Cardiac muscle cell (in vitro differentiated cells and primary cell): ENCODE measurements around the gene HSD3B2. TPM values are rescaled to one million over a fixed set of nuclear protein-coding genes. Genes with fewer than 3 reads are reported as not detected.

Source experiments
- DNase-seq, 2 donors: peaks; one replicate each; pipeline versions ENCODE4 v3.0.0 to v3.0.0-alpha.2; 2010 to 2017; ENCODE audit warnings: low read depth in 1 of 2, low spot score in 1 of 2
- H3K27ac ChIP-seq: fragments of 200-600 bp; sonication (generic); 2 replicates; pipeline ENCODE4 v1.5.1; 2016
- H3K27me3 ChIP-seq: fragments of 200-600 bp; sonication (generic); 2 replicates; pipeline ENCODE4 v1.6.0; 2016; ENCODE audit warnings: control low read depth
- H3K36me3 ChIP-seq: fragments of 200-600 bp; sonication (generic); 2 replicates; pipeline ENCODE4 v1.5.1; 2016; ENCODE audit warnings: control low read depth
- H3K4me1 ChIP-seq: fragments of 200-600 bp; sonication (generic); 2 replicates; pipeline ENCODE4 v1.8.1; 2017; ENCODE audit warnings: low read depth, mild to moderate bottlenecking, mixed run types
- H3K4me3 ChIP-seq: fragments of 200-600 bp; sonication (generic); 2 replicates; pipeline ENCODE4 v1.5.1; 2016; ENCODE audit warnings: mild to moderate bottlenecking
- H3K9me3 ChIP-seq: fragments of 200-600 bp; sonication (generic); 2 replicates; pipeline ENCODE4 v1.5.1; 2017; ENCODE audit warnings: low read depth, mild to moderate bottlenecking, control low read depth
- polyA plus RNA-seq: library from polyadenylated mRNA; unstranded; fragments of >200 nt; fragmentation: Nextera tagmentation; extraction: Ambion mirVana; gene quantifications from 2 replicates; pipeline ENCODE4 v1.2.1, GENCODE V29; 2016
- total RNA-seq: library from RNA; depleted of rRNA; stranded (reverse); fragments of >200 nt; gene quantifications from 2 replicates; pipeline ENCODE4 v1.2.3, GENCODE V29; 2016
- TF ChIP-seq, protein P1 (sequence below): IDR thresholded peaks from 2 replicates; pipeline ENCODE4 v1.5.1; 2012; ENCODE audit warnings: low read depth, mild to moderate bottlenecking, low read length

The HSD3B2 gene
- total and polyA plus RNA-seq, 2 experiments from 2014 or later = 0.42 TPM; not detected in 1

DNA sequence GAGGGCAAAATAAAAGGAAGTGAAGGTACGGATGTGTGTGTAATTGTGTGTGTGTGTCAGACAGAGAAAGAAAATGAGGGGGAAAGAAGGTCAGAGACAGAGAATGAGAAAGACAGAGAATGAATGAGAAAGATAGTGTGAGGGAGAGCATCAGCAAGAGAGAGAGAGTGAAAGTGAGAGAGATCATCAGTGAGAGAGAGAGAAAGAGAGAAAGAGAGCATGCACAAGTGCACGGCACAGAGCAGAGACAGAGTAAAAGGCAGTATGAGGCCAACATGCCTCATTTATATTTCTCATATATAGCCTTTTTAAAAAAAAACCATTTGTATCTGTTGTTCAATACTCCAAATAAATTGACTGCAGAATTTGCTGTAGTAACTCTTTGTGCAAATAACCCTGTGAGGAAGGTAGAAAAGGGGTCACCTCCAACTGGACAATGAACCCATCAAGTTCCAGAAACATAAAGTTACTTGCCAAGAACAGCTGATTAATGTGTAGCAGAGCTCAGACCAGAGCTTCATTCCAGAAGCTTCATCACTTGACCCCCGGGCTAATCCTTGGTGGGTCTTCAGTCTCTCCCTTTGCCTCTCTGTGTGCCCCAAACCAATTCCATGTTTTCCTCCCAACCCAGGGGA lies 1.2 kb downstream of the HSD3B2 start:
- DNase-seq = no peak
- Histone ChIP-seq H3K9me3 (no peaks in the 10 kb centered on the region), H3K4me3 (no peak overlapping the region), H3K27me3 (no peaks in the 10 kb centered on the region), H3K4me1 (no peaks in the 10 kb centered on the region), H3K27ac (no peak overlapping the region), H3K36me3 (no peaks in the 10 kb centered on the region)
- TF ChIP-seq, protein P1, sequence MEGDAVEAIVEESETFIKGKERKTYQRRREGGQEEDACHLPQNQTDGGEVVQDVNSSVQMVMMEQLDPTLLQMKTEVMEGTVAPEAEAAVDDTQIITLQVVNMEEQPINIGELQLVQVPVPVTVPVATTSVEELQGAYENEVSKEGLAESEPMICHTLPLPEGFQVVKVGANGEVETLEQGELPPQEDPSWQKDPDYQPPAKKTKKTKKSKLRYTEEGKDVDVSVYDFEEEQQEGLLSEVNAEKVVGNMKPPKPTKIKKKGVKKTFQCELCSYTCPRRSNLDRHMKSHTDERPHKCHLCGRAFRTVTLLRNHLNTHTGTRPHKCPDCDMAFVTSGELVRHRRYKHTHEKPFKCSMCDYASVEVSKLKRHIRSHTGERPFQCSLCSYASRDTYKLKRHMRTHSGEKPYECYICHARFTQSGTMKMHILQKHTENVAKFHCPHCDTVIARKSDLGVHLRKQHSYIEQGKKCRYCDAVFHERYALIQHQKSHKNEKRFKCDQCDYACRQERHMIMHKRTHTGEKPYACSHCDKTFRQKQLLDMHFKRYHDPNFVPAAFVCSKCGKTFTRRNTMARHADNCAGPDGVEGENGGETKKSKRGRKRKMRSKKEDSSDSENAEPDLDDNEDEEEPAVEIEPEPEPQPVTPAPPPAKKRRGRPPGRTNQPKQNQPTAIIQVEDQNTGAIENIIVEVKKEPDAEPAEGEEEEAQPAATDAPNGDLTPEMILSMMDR = no peak

DNA sequence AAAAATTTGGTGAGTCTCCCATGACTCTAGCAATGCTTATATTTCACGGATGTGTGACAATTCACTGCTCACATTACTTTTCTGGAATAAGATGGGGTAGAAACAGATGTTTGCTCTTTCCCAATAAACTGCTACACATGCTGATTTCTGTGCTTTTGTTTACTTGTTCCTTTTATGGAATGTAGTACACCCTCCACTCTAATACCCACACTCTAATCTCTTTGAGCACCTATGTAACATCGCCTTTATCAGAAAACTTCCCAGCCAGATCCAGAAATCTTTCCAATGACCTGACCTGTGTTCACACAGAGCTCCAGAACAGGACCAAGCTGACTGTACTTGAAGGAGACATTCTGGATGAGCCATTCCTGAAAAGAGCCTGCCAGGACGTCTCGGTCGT lies 4.2 kb downstream of the HSD3B2 start:
- Histone ChIP-seq H3K4me1 (no peaks in the 10 kb centered on the region), H3K9me3 (no peaks in the 10 kb centered on the region), H3K27me3 (no peaks in the 10 kb centered on the region), H3K36me3 (no peaks in the 10 kb centered on the region), H3K4me3 (no peak overlapping the region), H3K27ac (no peak overlapping the region)
- DNase-seq = no peak
- TF ChIP-seq, protein P1 = no peak

DNA sequence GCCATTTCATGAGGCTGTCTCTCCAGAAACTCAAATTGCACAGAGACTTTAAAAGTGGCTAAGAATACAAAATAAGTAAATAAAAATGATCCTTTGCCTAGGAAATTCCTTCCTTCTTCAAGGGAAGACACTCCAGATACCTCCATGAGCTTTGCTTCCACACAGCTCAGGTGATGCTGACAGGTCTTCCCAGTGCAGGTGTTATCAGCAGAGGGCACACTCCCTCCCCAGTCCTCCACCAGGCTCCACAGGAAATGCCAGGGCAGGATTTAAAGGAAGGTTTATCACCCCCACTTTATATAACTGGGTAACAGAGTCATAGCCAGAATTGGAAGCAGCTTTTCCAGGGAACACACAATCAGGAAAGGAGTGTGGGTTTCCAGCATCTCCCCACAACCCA lies 5.7 kb downstream of the HSD3B2 start:
- TF ChIP-seq, protein P1 = no peak
- no peak for DNase-seq
- H3K36me3 ChIP-seq = no peaks in the 10 kb centered on the region
- H3K27ac ChIP-seq = no peak overlapping the region
- no peak overlapping the region for H3K4me3 ChIP-seq
- no peaks in the 10 kb centered on the region for H3K9me3 ChIP-seq
- H3K4me1 ChIP-seq = no peaks in the 10 kb centered on the region
- no peaks in the 10 kb centered on the region for H3K27me3 ChIP-seq

DNA sequence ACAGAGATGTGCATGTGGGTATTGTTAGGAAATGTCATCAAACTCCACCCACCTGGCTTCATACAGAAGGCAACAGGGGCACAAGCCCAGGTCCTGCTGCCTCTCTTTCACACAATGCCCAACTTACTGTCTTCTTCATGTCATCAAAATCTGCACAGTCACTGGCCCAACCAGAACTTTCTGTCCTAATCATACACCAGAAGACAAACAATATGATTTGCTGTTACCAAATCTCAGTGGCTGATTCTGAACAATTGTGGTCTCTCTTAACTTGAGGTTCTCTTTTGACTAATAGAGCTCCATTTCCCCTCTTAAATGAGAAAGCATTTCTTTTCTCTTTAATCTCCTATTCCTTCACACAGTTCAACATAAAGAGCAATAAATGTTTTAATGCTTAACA lies 7.7 kb downstream of the HSD3B2 start:
- no peak overlapping the region for H3K4me3 ChIP-seq
- DNase-seq = no peak
- H3K36me3 ChIP-seq = no peaks in the 10 kb centered on the region
- no peaks in the 10 kb centered on the region for H3K4me1 ChIP-seq
- H3K27ac ChIP-seq = no peak overlapping the region
- TF ChIP-seq, protein P1 = no peak
- no peaks in the 10 kb centered on the region for H3K27me3 ChIP-seq
- no peaks in the 10 kb centered on the region for H3K9me3 ChIP-seq

DNA sequence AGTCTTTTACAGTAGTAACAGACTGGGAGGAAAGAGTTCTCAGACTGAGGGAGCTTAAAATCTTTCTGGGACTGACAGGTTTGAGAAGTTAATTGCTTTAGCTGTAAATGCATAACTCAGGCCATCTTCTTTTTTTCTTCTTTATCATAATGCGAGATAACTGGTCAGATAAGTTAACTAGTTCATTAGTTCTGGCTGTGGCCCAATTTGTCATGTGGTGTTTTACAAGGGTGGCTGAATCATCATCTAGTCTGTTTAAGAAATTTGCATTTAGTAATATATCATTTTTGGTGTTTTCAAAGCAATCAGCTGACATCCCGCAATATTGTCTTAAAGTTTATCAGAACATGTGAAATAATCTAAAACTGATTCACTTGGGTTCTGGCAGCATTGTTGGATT lies 14.0 kb downstream of the HSD3B2 start:
- no peaks in the 10 kb centered on the region for H3K27me3 ChIP-seq
- H3K9me3 ChIP-seq = no peaks in the 10 kb centered on the region
- no peak overlapping the region for H3K4me3 ChIP-seq
- TF ChIP-seq, protein P1 = no peak
- no peak for DNase-seq
- no peak overlapping the region for H3K27ac ChIP-seq
- H3K4me1 ChIP-seq = no peaks in the 10 kb centered on the region
- H3K36me3 ChIP-seq = no peaks in the 10 kb centered on the region
